Measurements from ENCODE around the gene SLC44A1.
"Not testable (repeated sequence)": the region's sequence is repeated elsewhere in the genome, so short reads cannot be mapped to it uniquely, and the experiment has no call there.

SLC44A1 gene

GRCh38 chr9:105255421-105255820 is 11.0 kb downstream of the SLC44A1 start:
- H3K79me2 ChIP-seq (ENCODE audit: control insufficient read depth, insufficient read depth, low read length, poor library complexity) = no peaks in the 10 kb centered on the region
- H2BK5ac ChIP-seq (ENCODE audit: low read depth, low read length, poor library complexity) = no peak overlapping the region
- no peak overlapping the region for H4K12ac ChIP-seq (ENCODE audit: low read depth, low read length)
- peaks cover 0 to 2% of the 10 kb centered on the region in 2 experiments for H3K4me1 ChIP-seq (ENCODE audit: control insufficient read depth in 1 of 2, insufficient read depth in 2 of 2, low read length in 2 of 2)
- H3K14ac ChIP-seq (ENCODE audit: low read length) = no peak overlapping the region
- no peak overlapping the region for H2BK120ac ChIP-seq (ENCODE audit: insufficient read depth, low read length, poor library complexity)
- H3K79me1 ChIP-seq (ENCODE audit: low read length) = no peaks in the 10 kb centered on the region
- no peak overlapping the region for H3K4me2 ChIP-seq (ENCODE audit: low read length)
- H3K18ac ChIP-seq (ENCODE audit: low read length) = no peak overlapping the region
- H3K9ac ChIP-seq (ENCODE audit: low read length) = no peak overlapping the region
- no peak overlapping the region for H4K8ac ChIP-seq (ENCODE audit: low read depth, low read length)
- no peaks in the 10 kb centered on the region for H3K36me3 ChIP-seq (ENCODE audit: control insufficient read depth in 1 of 2, insufficient read depth in 2 of 2, low read length in 2 of 2)
- no peak overlapping the region for H2BK12ac ChIP-seq (ENCODE audit: low read length)
- no peak overlapping the region for H2AFZ ChIP-seq (ENCODE audit: insufficient read depth, low read length, poor library complexity)
- no peak overlapping the region for H3K4me3 ChIP-seq (ENCODE audit: low read depth, low read length)
- H3K9me3 ChIP-seq (ENCODE audit: insufficient read depth, low read depth, low read length) = no peaks in the 10 kb centered on the region
- DNase-seq = no peak
- no peak overlapping the region for H4K91ac ChIP-seq (ENCODE audit: low read depth, low read length)
- no peaks in the 10 kb centered on the region for H3K27me3 ChIP-seq (ENCODE audit: insufficient read depth, low read length)
- no peak overlapping the region for H3K4ac ChIP-seq (ENCODE audit: low read depth, low read length)
- no peak overlapping the region for H2AK5ac ChIP-seq (ENCODE audit: low read length)
- no peak overlapping the region for H3K23ac ChIP-seq (ENCODE audit: low read length)
- H3K27ac ChIP-seq (ENCODE audit: low read depth, low read length) = no peak overlapping the region

GRCh38 chr9:105256569-105256968 is 12.1 kb downstream of the SLC44A1 start:
- not testable (repeated sequence) for H4K8ac ChIP-seq (ENCODE audit: low read depth, low read length); H3K9me3 ChIP-seq (ENCODE audit: insufficient read depth, low read depth, low read length); H3K27ac ChIP-seq (ENCODE audit: low read depth, low read length); H3K36me3 ChIP-seq (ENCODE audit: control insufficient read depth in 1 of 2, insufficient read depth in 2 of 2, low read length in 2 of 2); H3K27me3 ChIP-seq (ENCODE audit: insufficient read depth, low read length); H2BK5ac ChIP-seq (ENCODE audit: low read depth, low read length, poor library complexity); H3K23ac ChIP-seq (ENCODE audit: low read length); DNase-seq; H3K4ac ChIP-seq (ENCODE audit: low read depth, low read length); H2AK5ac ChIP-seq (ENCODE audit: low read length); H3K14ac ChIP-seq (ENCODE audit: low read length); H2BK120ac ChIP-seq (ENCODE audit: insufficient read depth, low read length, poor library complexity); H3K79me2 ChIP-seq (ENCODE audit: control insufficient read depth, insufficient read depth, low read length, poor library complexity); H3K4me2 ChIP-seq (ENCODE audit: low read length); H3K9ac ChIP-seq (ENCODE audit: low read length); H3K4me1 ChIP-seq (ENCODE audit: control insufficient read depth in 1 of 2, insufficient read depth in 2 of 2, low read length in 2 of 2); H4K12ac ChIP-seq (ENCODE audit: low read depth, low read length); H3K4me3 ChIP-seq (ENCODE audit: low read depth, low read length); H4K91ac ChIP-seq (ENCODE audit: low read depth, low read length); H3K79me1 ChIP-seq (ENCODE audit: low read length); H3K18ac ChIP-seq (ENCODE audit: low read length); H2AFZ ChIP-seq (ENCODE audit: insufficient read depth, low read length, poor library complexity); H2BK12ac ChIP-seq (ENCODE audit: low read length)
- no CpG with 5 or more reads among the region's 4 CpGs for WGBS (ENCODE audit: extremely low coverage, insufficient coverage, insufficient read length)

- H3K9ac ChIP-seq (ENCODE audit: low read length) = no peak overlapping the region
- H3K14ac ChIP-seq (ENCODE audit: low read length) = no peak overlapping the region
- H3K27me3 ChIP-seq (ENCODE audit: insufficient read depth, low read length) = no peaks in the 10 kb centered on the region
- H2BK5ac ChIP-seq (ENCODE audit: low read depth, low read length, poor library complexity) = no peak overlapping the region
- H3K4me1 ChIP-seq (ENCODE audit: control insufficient read depth in 1 of 2, insufficient read depth in 2 of 2, low read length in 2 of 2) = peaks cover 0 to 2% of the 10 kb centered on the region in 2 experiments
- H3K23ac ChIP-seq (ENCODE audit: low read length) = no peak overlapping the region
- peaks cover 2% of the 10 kb centered on the region for H3K79me2 ChIP-seq (ENCODE audit: control insufficient read depth, insufficient read depth, low read length, poor library complexity)
- no peak overlapping the region for H4K12ac ChIP-seq (ENCODE audit: low read depth, low read length)
- no peak overlapping the region for H4K91ac ChIP-seq (ENCODE audit: low read depth, low read length)
- no peak for DNase-seq
- H3K27ac ChIP-seq (ENCODE audit: low read depth, low read length) = no peak overlapping the region
- no peak overlapping the region for H2AFZ ChIP-seq (ENCODE audit: insufficient read depth, low read length, poor library complexity)
- no peaks in the 10 kb centered on the region for H3K79me1 ChIP-seq (ENCODE audit: low read length)
- no peaks in the 10 kb centered on the region for H3K36me3 ChIP-seq (ENCODE audit: control insufficient read depth in 1 of 2, insufficient read depth in 2 of 2, low read length in 2 of 2)
- no peak overlapping the region for H3K18ac ChIP-seq (ENCODE audit: low read length)
- no peak overlapping the region for H2BK12ac ChIP-seq (ENCODE audit: low read length)
- H3K4ac ChIP-seq (ENCODE audit: low read depth, low read length) = no peak overlapping the region
- H2BK120ac ChIP-seq (ENCODE audit: insufficient read depth, low read length, poor library complexity) = no peak overlapping the region
- H4K8ac ChIP-seq (ENCODE audit: low read depth, low read length) = no peak overlapping the region
- no peak overlapping the region for H2AK5ac ChIP-seq (ENCODE audit: low read length)
- H3K4me3 ChIP-seq (ENCODE audit: low read depth, low read length) = no peak overlapping the region
- WGBS (ENCODE audit: extremely low coverage, insufficient coverage, insufficient read length) = no CpG with 5 or more reads among the region's 2 CpGs
- H3K4me2 ChIP-seq (ENCODE audit: low read length) = no peak overlapping the region
- H3K9me3 ChIP-seq (ENCODE audit: insufficient read depth, low read depth, low read length) = no peaks in the 10 kb centered on the region
Observed at GRCh38 chr9:105257809-105258208, 13.4 kb downstream of the SLC44A1 start.

GRCh38 chr9:105258225-105258737 is 13.8 kb downstream of the SLC44A1 start:
- H3K4me3 ChIP-seq (ENCODE audit: low read depth, low read length) = no peak overlapping the region
- H2BK12ac ChIP-seq (ENCODE audit: low read length) = no peak overlapping the region
- no peak overlapping the region for H3K4me2 ChIP-seq (ENCODE audit: low read length)
- H3K23ac ChIP-seq (ENCODE audit: low read length) = no peak overlapping the region
- no peak overlapping the region for H4K8ac ChIP-seq (ENCODE audit: low read depth, low read length)
- no peak overlapping the region for H3K4ac ChIP-seq (ENCODE audit: low read depth, low read length)
- H2BK120ac ChIP-seq (ENCODE audit: insufficient read depth, low read length, poor library complexity) = no peak overlapping the region
- no peak overlapping the region for H2AFZ ChIP-seq (ENCODE audit: insufficient read depth, low read length, poor library complexity)
- H3K4me1 ChIP-seq (ENCODE audit: control insufficient read depth in 1 of 2, insufficient read depth in 2 of 2, low read length in 2 of 2) = peaks cover 0 to 2% of the 10 kb centered on the region in 2 experiments
- no peaks in the 10 kb centered on the region for H3K9me3 ChIP-seq (ENCODE audit: insufficient read depth, low read depth, low read length)
- no peak overlapping the region for H2AK5ac ChIP-seq (ENCODE audit: low read length)
- peaks cover 2% of the 10 kb centered on the region for H3K79me2 ChIP-seq (ENCODE audit: control insufficient read depth, insufficient read depth, low read length, poor library complexity)
- H2BK5ac ChIP-seq (ENCODE audit: low read depth, low read length, poor library complexity) = no peak overlapping the region
- no peaks in the 10 kb centered on the region for H3K79me1 ChIP-seq (ENCODE audit: low read length)
- H3K14ac ChIP-seq (ENCODE audit: low read length) = no peak overlapping the region
- no peaks in the 10 kb centered on the region for H3K36me3 ChIP-seq (ENCODE audit: control insufficient read depth in 1 of 2, insufficient read depth in 2 of 2, low read length in 2 of 2)
- no peak for DNase-seq
- H4K12ac ChIP-seq (ENCODE audit: low read depth, low read length) = no peak overlapping the region
- H4K91ac ChIP-seq (ENCODE audit: low read depth, low read length) = no peak overlapping the region
- no peaks in the 10 kb centered on the region for H3K27me3 ChIP-seq (ENCODE audit: insufficient read depth, low read length)
- H3K9ac ChIP-seq (ENCODE audit: low read length) = no peak overlapping the region
- no CpG with 5 or more reads among the region's 3 CpGs for WGBS (ENCODE audit: extremely low coverage, insufficient coverage, insufficient read length)
- no peak overlapping the region for H3K18ac ChIP-seq (ENCODE audit: low read length)
- no peak overlapping the region for H3K27ac ChIP-seq (ENCODE audit: low read depth, low read length)
